Measurements from ENCODE around the gene CCNQ. TPM values are rescaled to one million over a fixed set of nuclear protein-coding genes. Genes with fewer than 3 reads are reported as not detected.

Gene CCNQ
- total and polyA plus RNA-seq, 2 of the 8 experiments (the other 6 are each of a cell fraction or from before 2014, with no cell fraction given) = 16.6 to 32.1 TPM

- Histone ChIP-seq H2BK15ac (ENCODE audit: low read length) (no peak overlapping the region), H3K27ac (ENCODE audit: low read depth, low read length) (no peak overlapping the region), H3K36me3 (ENCODE audit: control insufficient read depth in 2 of 4, insufficient read depth in 4 of 4, low read length in 3 of 4) (no peaks in the 10 kb centered on the region), H3K79me1 (ENCODE audit: low read depth, low read length) (no peaks in the 10 kb centered on the region), H4K5ac (ENCODE audit: insufficient read length, low read depth, low read length) (no peak overlapping the region), H3K9ac (replicated peaks in 1 of 4; ENCODE audit: extremely low read depth in 1 of 4, low read depth in 3 of 4, low read length in 3 of 4) (no peak overlapping the region), H3K79me2 (ENCODE audit: control insufficient read depth in 1 of 2, insufficient read depth in 2 of 2, low read length in 2 of 2) (no peaks in the 10 kb centered on the region), H3K23me2 (ENCODE audit: low read depth, low read length) (no peaks in the 10 kb centered on the region), H3K56ac (replicated peaks; ENCODE audit: insufficient read length, low read depth, low read length) (no peak overlapping the region), H3K4ac (replicated peaks; ENCODE audit: insufficient read length, low read depth, low read length) (no peak overlapping the region), H2BK5ac (ENCODE audit: low read depth, low read length) (no peak overlapping the region), H3K14ac (ENCODE audit: insufficient read length) (no peak overlapping the region), H2AK5ac (ENCODE audit: low read depth, low read length) (no peak overlapping the region), H3K18ac (ENCODE audit: extremely low read depth, low read length) (no peak overlapping the region), H3K4me3 (ENCODE audit: extremely low read depth in 1 of 4, insufficient read depth in 2 of 4, low read depth in 3 of 4, low read length in 4 of 4) (no peak overlapping the region), H2AFZ (ENCODE audit: low read length) (no peak overlapping the region), H2BK120ac (replicated peaks; ENCODE audit: low read depth, low read length) (no peak overlapping the region), H2BK12ac (ENCODE audit: low read depth, low read length) (no peak overlapping the region), H4K8ac (ENCODE audit: extremely low read depth, insufficient read depth, low read length) (no peak overlapping the region; the same call in 1 of the 2 replicates), H3K9me3 (ENCODE audit: insufficient read depth in 2 of 2, low read depth in 1 of 2, low read length in 1 of 2) (no peaks in the 10 kb centered on the region), H3K27me3 (replicated peaks in 1 of 4; ENCODE audit: control insufficient read depth in 3 of 4, extremely low read depth in 1 of 4, insufficient read depth in 3 of 4, low read length in 3 of 4) (no peaks in the 10 kb centered on the region), H3K4me2 (ENCODE audit: insufficient read depth in 1 of 2, low read depth in 2 of 2, low read length in 2 of 2) (no peak overlapping the region), H4K20me1 (replicated peaks in 1 of 2; ENCODE audit: control insufficient read depth in 1 of 2, insufficient read depth in 2 of 2, low read length in 2 of 2) (no peaks in the 10 kb centered on the region), H3K23ac (ENCODE audit: insufficient read length) (no peak overlapping the region), H3K4me1 (replicated peaks in 1 of 4; ENCODE audit: control insufficient read depth in 3 of 4, insufficient read depth in 4 of 4, low read length in 3 of 4) (no peaks in the 10 kb centered on the region), H2BK20ac (ENCODE audit: low read length) (no peak overlapping the region), H4K91ac (replicated peaks; ENCODE audit: insufficient read length, low read length) (no peak overlapping the region)
- POLR2A ChIA-PET (ENCODE audit: partially characterized antibody) = no interaction called here
- peak in 1 of 2 experiments; percentile 54 for DNase-seq (ENCODE audit: low read depth in 1 of 2, low spot score in 2 of 2)
- TF ChIP-seq RAD21 (IDR thresholded peaks at IDR 0.05 in 1 of 2, conservative IDR thresholded peaks at IDR 0.05 in 1 of 2; ENCODE audit: low read depth in 2 of 2, low read length in 2 of 2) = peak in 1 of 2 experiments; percentile 16; a peak in 1 of 4 replicates
- TF ChIP-seq, protein P1, sequence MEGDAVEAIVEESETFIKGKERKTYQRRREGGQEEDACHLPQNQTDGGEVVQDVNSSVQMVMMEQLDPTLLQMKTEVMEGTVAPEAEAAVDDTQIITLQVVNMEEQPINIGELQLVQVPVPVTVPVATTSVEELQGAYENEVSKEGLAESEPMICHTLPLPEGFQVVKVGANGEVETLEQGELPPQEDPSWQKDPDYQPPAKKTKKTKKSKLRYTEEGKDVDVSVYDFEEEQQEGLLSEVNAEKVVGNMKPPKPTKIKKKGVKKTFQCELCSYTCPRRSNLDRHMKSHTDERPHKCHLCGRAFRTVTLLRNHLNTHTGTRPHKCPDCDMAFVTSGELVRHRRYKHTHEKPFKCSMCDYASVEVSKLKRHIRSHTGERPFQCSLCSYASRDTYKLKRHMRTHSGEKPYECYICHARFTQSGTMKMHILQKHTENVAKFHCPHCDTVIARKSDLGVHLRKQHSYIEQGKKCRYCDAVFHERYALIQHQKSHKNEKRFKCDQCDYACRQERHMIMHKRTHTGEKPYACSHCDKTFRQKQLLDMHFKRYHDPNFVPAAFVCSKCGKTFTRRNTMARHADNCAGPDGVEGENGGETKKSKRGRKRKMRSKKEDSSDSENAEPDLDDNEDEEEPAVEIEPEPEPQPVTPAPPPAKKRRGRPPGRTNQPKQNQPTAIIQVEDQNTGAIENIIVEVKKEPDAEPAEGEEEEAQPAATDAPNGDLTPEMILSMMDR (IDR thresholded peaks at IDR 0.05; ENCODE audit: control extremely low read depth in 1 of 3, insufficient read depth in 1 of 3, low read depth in 1 of 3, low read length in 3 of 3) = peak in 2 of 3 experiments; percentile 34 to 41; a peak in 2 of 4 replicates
- TF ChIP-seq MAX (IDR thresholded peaks at IDR 0.05) = no peak
- TF ChIP-seq NRF1 (IDR thresholded peaks at IDR 0.05; ENCODE audit: low read depth, low read length) = no peak
- no peak for TF ChIP-seq JUN (IDR thresholded peaks at IDR 0.05; ENCODE audit: low read depth, low read length)
- no peak for TF ChIP-seq POLR2A (IDR thresholded peaks at IDR 0.05; ENCODE audit: control extremely low read depth in 1 of 2, low read depth in 2 of 2, low read length in 2 of 2)
- 96% methylated on average over 9 of the region's 16 CpGs; no CpG with 5 or more reads in 1 of the 2 experiments for WGBS, 2 experiments (ENCODE audit: extremely low coverage in 1 of 2, insufficient coverage in 1 of 2, insufficient read length in 1 of 2, insufficient replicate concordance in 2 of 2, low coverage in 1 of 2, low lambda C conversion rate in 2 of 2, missing lambda C conversion rate in 1 of 2)
- CTCF ChIA-PET (ENCODE audit: partially characterized antibody) = interaction anchor here (0.6 to 7.9 kb wide), 16 partner anchors 10 to 490 kb away, joined by 3 to 41 read pairs (median 4); partner anchors contain the start of gene DUSP9
- no peak for FAIRE-seq
Measured at GRCh38 chrX:153549807-153550206, 49.1 kb downstream of the CCNQ start.

Data from H1 (cell line).